GM21723 (cell line): ENCODE data around the gene AQP11.
"Not testable (repeated sequence)": the region's sequence is repeated elsewhere in the genome, so short reads cannot be mapped to it uniquely, and the experiment has no call there.

Experiments
- ATAC-seq: cut with Tn5 transposase; IDR thresholded peaks from one replicate; pipeline ENCODE4 v1.9.1; 2021; ENCODE audit warnings: mild to moderate bottlenecking, moderate library complexity; ENCODE audit not compliant: unreplicated experiment

The AQP11 gene

GRCh38 chr11:77590194-77590782 lies 535 bp downstream of the AQP11 start:
- no peak for ATAC-seq

DNA sequence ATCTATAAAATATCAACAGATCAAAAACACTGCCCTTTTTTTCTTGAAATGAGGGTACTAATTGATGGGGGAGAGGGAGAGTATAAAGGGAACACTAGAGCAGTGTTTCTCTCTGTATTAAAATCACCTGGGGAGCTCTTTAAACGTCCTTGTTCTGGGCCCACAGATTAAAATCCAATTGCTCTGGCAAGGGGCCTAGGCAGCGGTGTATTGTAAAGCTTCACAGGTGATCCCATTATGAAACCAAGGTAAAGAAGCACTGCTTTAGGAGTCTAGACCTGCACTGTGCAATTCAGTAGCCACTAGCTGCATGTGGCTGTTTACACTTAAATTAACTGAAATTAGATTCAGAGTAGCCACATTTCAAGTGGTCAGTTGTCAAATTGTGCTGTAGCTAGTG lies 3.0 kb downstream of the AQP11 start:
- no peak for ATAC-seq

- ATAC-seq: no peak
Measured at GRCh38 chr11:77593883-77594282, 4.1 kb downstream of the AQP11 start.

DNA sequence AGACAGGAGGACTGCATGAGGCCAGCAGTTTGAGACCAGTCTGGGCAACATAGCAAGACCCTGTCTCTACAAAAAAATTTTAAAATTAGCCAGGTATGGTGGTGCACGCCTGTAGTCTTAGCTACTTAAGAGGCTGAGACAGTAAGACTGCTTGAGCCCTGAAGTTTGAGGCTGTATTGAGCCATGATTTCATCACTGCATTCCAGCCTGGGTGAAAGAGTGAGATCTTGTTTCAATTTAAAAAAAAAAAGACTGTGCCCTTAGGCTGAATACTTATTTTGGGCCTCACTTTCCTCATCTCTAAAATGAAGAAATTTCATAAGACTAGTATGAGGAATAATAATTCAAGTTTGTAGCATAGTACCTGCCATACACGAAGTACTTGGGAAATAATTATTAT lies 6.9 kb downstream of the AQP11 start:
- no peak for ATAC-seq

GRCh38 chr11:77598195-77598594 lies 8.4 kb downstream of the AQP11 start:
- ATAC-seq: no peak

GRCh38 chr11:77602381-77603088 lies 12.8 kb downstream of the AQP11 start:
- ATAC-seq: no peak

DNA sequence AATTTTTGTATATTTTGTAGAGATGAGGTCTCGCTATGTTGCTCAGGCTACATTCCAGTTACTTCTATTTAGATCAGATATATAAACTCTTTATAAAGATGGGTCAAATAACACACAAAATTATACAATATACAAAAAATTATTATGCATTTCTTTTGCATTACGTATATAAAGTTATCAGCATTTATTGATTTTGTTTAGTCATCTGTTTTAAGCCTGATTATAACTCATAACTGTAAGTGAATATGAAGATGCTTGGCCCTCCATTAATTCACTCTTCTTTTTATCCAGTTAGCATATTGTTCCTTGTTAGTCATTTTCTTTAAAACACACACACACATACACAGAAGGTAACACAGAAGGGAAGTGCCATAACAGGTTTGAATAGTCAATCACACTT lies 14.5 kb downstream of the AQP11 start:
- no peak for ATAC-seq

GRCh38 chr11:77609234-77609633 lies 19.5 kb downstream of the AQP11 start:
- no peak for ATAC-seq

GRCh38 chr11:77611921-77612320 lies 22.2 kb downstream of the AQP11 start:
- ATAC-seq: no peak

DNA sequence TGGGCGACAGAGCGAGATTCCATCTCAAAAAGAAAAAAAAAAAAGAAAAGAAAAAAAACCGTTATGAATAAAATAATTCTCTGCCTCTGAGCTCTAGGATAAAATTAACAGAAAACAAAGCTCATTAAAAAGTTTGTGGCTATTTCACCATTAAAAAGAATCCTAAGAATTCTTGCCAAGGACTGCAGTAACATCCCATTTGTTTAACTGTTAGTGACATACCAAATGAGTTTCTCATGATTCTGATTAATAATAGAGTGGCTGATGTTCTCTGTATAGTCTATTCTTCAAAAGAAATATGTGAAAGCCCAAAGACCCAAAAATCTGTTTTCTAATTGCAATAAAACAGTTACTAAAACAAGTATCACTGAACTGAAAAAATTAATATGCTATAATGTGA lies 28.1 kb downstream of the AQP11 start:
- ATAC-seq: no peak

- ATAC-seq: no peak
Measured at GRCh38 chr11:77619576-77620198, 29.9 kb downstream of the AQP11 start.

DNA sequence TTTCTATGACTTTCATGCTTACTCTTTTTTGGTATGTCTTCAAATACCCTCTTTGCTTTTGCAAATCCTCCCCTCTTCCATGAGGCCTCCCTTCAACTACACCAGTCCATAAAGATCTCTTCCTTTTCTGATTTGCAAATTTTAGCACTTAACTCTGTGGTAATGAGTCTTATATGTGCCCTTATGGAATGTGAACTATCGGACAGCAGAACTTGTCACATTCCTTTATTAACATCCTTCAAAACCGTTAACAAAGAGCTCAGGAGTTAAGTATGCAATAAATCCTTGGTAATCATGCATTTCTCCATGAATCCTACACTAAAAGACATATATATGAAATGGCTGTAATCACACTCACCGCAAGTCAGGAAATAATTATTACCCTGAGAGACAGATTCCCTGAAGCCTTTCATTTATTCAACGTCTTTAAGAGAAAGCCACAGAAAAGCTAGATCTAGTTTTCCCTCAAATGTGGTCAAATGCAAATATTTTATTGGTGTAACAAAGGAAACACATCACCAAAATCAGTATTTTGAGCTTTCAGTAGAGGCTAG lies 40.5 kb downstream of the AQP11 start:
- no peak for ATAC-seq

GRCh38 chr11:77633926-77634325 lies 44.2 kb downstream of the AQP11 start:
- ATAC-seq: not testable (repeated sequence)

DNA sequence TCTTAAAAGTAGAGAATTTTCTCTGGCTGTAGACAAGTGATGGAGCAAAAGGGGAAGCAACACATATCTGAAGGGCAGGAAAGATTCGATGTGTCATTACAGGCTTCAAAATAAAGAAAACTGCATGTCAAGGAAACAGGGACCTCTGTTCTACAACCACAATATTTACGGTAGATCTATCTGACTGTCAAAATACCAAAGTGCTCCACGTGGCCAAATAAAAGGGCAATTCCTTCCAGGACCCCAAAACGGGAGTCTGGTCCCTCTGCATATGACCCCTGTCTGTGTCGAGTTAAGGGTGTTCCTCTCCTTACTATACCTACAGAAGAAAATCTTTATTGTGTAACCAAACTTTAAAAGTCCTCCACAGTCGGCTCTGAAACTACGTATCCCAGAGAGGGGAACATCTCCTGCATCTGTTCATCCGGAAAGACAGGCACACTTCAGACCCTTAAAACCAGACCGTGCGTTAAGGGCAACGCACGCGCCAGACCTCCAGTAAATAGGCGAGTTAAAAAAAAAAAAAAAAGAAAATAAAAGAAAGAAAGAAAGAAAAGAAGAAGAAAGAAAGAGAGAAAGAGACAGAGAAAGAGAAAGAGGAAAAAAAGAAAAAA lies 47.1 kb downstream of the AQP11 start:
- ATAC-seq: no peak

GRCh38 chr11:77637345-77638165 lies 47.8 kb downstream of the AQP11 start, which contains the start of gene CLNS1A:
Gene CLNS1A (minus strand): TSS chr11:77637794. CDS start chr11:77637714, 80 bp downstream.
- peak; percentile 97 for ATAC-seq

- ATAC-seq: no peak
Measured at GRCh38 chr11:77642228-77642627, 52.5 kb downstream of the AQP11 start.

DNA sequence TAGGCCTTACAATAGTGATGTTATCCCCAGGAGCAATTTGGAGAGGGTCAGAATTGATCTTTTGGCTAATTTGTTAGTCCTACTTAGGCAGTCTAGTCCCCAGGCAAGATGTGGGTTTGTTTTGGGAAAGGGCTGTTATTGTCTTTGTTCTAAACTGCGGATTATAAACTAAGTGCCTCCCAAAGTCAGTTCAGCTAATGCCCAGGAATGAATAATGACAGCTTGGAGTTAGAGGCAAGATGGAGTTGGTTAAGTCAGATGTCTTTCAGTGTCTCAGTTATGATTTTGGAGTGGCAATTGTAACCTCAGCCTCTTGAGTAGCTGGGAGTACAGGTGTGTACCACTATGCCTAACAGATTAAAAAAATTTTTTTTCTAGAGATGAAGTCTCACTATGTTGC lies 55.1 kb downstream of the AQP11 start:
- ATAC-seq: no peak

GRCh38 chr11:77647654-77648305 lies 58.0 kb downstream of the AQP11 start:
- ATAC-seq: no peak

DNA sequence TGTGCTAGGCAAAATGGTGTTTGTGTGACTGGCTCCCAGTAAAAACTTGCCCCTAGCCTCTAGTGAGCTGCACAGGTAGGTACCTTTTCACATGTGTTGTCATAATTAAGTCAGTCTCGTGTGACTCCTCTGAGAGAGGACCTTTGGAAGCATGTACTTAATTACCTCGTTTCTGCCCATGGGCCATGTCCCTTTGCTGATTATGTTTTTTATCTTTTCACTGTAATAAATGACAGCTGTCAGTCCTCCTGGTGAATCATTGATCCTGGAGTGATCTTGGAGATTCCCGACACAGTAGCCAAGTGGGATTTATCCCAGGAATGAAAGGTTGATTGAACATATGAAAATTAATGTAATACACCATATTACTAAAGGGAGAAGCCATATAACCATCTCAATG lies 60.4 kb downstream of the AQP11 start:
- no peak for ATAC-seq

DNA sequence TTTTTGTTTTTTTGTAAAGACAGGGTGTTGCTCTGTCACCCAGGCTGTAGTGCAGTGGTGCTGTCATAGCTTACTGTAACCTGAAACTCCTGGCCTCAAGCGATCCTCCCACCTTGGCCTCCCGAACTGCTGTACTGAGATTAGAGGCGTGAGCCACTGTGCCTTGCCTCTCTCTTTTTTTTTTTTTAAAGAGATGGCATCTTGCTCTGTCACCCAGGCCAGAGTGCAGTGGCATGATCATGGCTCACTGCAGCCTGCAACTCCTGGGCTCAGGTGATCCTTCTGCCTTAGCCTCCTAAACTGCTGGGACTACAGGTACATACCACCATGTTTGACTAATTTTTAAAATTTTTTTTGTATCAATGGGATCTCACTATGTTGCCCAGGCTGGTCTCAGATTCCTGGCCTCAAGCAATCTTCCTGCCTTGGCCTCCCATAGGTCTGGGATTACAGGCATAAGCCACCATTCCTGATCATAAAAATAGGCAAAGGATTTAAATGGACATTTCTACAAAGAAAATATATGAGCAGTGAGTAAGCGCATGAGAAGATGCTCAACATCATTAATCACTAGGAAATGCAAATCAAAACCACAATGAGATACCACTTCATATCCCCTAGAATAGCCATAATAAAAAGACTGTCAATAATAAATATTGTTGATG lies 65.1 kb downstream of the AQP11 start:
- no peak for ATAC-seq
